Measurements from ENCODE around the gene FAM209A.
A peak's percentile ranks its signal among the peaks of the same experiment; 100 is the strongest.
"Not testable (repeated sequence)": the region's sequence is repeated elsewhere in the genome, so short reads cannot be mapped to it uniquely, and the experiment has no call there.

Gene FAM209A, protein sequence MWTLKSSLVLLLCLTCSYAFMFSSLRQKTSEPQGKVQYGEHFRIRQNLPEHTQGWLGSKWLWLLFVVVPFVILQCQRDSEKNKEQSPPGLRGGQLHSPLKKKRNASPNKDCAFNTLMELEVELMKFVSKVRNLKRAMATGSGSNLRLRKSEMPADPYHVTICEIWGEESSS

DNA sequence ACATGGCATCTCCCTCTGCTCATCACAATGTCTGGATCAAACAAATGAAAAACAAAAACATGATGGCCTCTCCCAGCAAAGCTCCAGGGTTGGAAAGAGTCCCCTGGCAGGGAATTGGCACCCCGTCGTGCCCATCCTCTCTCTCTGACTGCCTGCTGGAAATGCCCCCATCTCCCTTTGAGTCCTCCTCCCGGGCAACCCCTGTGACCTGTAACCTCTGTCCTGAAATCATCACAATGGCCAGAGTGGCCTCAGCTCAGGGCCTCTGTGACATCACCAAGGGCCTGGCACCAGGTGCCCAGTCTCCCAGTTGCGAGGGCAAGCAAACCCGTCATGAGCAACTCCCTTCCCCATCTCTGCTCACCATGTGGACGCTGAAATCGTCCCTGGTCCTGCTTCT lies at the start of gene FAM209A:
FAM209A (plus strand) TSS at position 301 of the 400 bp plus-strand sequence; CDS start at position 366, 65 bp downstream.
- DNase-seq (ENCODE audit: low spot score) = not testable (repeated sequence)

DNA sequence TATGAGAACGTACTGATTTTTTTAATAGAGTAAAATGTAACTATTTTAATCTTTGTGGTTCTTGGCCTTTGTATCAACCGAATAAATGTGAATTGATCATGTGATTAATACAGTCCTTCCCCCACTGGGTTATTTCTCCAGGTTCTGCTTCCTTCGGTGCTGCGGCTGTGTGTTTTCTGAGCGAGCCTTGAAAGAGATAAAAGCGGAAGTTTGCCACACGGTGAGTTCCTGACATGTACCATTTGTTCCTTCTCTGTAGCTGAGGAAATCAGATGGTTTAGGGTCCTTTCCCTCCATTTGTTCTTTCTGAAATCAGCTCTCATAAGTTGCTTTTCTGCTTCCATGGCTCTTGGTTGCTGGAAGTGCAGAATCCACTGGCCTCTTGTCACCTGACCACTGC lies 40.6 kb upstream of the FAM209A start:
- DNase-seq (ENCODE audit: low spot score) = peak; percentile 9

DNA sequence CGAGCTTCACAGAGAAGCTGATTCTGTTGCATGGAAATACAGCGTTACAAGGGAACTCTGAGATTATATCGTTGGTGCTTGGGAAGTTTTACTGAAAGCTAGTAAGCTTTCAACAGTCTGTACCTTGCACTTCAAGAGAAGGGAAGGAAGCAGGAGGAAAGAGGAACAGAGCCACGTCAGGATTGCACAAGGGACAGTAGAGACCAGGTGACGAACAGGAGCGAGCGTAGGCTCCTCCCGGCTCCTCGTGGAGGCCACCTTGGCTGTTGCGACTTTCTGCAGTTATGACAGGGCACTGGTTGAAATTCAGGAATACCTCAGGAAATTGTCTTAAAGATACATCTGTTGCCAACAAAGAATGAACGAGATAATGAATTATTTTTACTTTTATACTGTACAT lies 37.3 kb upstream of the FAM209A start:
- no peak for DNase-seq (ENCODE audit: low spot score)

DNA sequence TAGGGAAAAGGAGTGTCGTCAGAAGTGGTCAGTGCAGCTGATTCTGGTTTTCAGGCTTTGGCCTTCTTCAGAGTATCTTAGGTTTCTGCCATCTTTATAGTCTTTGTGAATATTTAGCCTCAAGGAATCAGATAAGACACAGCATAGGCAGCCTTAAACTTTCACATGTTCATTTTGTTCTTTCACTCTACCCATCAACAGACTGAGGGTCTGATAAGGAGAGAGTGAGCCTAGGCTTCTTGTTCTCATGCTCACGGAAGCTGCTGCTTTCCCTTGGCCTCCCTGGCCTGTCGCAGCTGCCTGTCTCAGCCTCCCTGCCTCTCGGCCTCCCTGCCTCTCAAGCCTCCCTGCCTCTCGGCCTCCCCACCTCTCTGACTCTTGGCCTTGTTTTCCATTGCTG lies 36.0 kb upstream of the FAM209A start:
- no peak for DNase-seq (ENCODE audit: low spot score)

DNA sequence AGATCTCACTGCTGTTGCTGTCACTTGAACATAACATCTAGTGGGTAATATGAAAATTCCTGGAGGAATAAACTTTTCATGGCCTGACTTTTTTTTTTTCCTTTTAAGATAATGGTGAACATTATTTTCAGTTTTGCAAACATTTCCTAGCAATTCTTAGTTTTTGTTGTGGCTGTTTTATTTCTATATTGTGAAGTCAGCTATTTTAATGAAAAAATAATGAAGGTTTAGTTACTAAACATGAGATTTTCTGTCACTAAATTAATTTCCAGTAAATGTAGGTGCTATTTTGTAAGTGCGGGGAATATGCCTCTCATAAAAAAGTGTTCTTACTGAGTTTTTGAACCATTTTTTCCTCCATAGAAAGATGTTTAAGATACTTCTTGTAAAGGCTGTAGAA lies 23.4 kb upstream of the FAM209A start:
- DNase-seq (ENCODE audit: low spot score) = no peak

DNA sequence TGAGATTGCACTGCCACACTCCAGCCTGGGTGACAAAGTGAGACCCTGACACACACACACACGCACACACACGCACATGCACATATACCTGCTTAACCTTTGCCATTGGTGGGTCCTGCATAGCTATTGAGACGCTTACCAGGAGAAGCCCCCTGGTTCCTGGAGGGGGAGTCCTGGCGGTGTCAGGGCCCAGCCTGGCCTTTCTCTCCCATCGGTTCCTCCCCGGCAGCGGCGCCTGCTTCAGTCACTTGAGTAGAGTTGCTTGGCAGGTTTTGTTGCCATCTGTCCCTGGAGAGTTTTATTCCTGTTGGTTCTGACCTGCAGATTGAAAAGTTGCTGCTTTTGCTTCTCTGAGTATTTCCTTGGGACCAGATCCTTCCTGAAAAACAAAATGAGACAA lies 20.6 kb upstream of the FAM209A start:
- no peak for DNase-seq (ENCODE audit: low spot score)

DNA sequence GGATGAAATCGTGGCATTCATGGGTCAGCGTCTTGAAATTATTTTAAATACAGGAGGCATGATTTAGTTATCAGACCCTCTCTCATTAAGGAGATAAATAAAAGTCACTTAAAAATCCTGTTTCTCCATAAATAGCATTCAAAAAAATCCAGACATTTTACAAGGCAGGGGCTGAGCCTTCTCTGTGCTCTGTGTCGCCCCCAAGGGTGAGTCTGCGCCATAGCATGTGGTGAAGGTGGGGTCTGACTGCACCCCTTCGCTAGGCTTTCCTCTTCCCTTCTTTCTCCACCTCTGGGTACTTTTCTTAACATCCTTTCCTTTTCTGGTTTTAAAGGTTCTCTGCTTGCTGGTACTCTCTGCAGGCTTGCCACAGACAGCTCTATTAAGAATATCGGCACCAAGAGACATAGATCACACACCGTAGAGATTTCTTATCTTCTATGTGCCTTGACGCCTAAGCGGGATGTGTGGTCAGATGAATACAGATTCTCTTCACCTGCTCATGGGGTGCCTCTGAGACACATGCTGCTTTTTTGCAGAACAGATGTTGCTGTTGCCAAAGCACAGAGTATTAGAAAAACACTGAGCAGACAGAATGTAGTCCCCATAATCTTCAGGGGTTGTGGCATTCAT lies 20.1 kb upstream of the FAM209A start:
- DNase-seq (ENCODE audit: low spot score) = peak; percentile 29

DNA sequence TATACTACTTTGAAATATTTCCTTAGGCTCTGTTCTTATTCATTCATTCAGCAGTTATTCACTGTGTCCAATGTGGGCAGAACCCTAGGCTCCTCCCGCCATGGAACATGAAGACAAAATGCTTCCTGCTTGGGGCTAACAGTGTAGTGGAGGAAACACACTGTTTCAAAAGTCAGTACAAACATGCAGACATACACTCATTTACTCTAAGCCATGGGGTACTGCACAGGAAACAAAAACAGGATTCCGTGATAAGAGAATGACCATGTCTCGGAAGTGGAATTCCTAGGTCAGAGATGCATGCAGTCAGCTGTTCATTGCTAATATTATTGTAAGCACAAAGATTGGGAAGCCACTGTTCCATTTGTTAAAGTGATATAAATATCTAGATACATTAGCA lies 18.4 kb upstream of the FAM209A start:
- DNase-seq (ENCODE audit: low spot score) = no peak

DNA sequence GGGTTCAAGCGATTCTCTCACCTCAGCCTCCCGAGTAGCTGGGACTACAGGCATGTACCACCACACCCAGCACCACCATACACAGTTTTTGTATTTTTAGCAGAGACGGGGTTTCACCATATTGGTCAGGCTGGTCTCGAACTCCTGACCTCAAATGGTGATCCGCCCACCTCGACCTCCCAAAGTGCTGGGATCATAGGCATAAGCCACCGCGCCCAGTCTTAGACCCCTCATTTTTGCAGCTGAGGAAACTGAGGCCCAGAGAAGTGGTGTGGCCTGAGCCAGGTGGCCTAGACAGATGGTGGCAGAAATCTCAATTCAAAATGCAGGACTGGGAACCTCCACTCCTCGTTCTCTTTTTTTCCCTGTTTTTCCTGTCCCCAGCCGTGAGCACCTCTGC lies 12.6 kb upstream of the FAM209A start:
- DNase-seq (ENCODE audit: low spot score) = no peak

DNA sequence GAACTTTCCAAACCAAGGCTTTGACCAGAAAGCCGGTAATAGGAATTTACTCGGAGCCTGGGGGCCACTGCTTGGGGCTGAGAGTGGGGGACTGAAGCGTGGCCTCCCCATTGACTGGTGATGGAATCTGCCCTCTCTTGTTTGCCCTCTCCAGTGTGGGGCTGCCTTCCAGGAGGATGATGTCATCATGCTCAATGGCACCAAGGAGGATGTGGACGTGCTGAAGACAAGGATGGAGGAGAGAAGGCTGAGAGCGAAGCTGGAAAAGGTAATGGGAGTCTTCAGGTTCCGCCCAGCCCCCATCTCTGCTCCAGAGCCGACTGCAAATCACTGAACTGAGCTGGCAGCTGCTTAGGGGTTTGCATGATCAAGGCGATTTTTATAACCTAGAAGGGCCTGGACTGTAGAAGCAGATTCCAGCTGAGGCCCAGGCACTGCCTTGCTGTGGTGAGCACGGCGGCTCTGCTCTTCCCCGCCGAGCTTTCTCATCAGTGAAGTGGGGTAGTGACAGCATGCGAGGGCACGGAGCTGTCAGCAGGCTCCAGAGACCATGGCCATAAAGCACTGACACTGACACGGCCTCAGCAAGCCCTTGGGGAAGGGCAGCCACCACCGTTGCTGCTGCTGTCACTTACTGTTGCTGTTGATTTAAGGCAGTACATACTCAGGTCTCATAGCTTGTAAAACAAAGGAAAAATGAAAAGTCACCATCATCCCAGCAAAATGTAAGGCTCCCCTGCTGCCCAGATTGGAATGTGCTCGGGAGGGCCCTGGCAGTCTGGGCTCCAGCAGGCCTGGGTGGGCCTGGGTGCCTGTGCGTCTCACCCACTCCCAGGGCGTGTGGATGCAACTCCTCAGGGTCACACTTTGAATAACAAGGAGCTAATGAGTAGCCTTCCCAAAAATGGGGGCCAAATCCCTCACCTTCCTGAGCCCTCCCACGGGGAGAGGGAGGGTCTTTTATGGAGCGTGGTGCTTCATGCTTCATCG lies 11.1 kb upstream of the FAM209A start:
- no peak for DNase-seq (ENCODE audit: low spot score)

DNA sequence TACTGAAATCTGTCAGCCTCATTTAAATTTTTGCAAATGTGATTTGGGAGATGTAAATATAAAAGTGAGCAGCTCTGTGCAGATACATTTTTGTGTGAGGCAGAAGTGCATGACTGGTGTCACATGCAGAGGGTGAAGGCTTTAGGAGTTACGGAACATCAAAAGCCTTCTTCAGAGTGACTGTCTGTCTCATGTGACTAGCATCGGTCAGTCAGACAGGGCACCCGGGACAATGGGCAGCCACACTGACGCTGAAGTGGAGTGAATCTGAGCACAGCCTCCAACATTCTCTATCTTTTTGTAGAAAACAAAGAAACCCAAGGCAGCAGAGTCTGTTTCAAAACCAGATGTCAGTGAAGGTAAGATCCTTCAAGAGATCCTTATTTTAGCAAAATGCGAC lies 7.9 kb upstream of the FAM209A start:
- DNase-seq (ENCODE audit: low spot score) = no peak

DNA sequence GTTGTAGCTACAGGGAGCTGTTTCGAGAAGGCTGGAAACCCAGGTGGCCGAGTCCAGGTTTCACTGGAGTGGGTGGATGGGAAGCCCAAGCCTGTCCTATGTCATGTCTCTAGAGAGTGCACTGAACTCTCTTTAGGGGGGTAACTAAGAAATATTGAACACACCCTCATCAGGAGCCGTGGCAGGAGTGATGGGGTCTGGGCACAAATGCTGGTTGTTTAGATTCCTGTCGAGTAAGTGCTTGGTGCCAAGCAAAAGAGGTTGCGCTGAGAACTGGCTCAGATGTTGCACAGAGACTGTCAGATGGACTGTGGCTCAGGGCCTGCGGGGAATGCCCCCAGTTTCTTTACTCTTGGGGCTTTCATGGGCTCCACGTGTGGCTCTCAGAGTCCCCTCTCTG lies 7.3 kb upstream of the FAM209A start:
- DNase-seq (ENCODE audit: low spot score) = no peak

DNA sequence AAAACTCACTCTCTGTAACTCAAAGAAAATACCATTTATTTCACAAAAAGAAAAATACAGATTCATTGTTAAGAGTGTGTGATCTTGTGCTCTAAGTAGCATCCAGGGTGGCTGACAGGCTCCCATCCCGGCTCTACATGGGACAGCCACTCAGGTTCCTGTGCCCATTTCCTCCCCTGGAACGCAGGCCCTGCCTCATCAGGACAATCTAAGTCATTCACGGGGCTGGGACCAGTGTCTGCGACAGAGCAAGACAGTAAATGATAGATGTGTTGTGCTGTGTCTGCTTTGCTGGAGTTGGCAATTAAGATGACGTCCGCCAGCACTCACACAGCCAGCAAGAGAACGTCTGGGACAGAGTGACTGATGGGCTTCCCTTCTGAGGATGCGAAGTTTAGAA lies 6.9 kb upstream of the FAM209A start:
- DNase-seq (ENCODE audit: low spot score) = no peak

DNA sequence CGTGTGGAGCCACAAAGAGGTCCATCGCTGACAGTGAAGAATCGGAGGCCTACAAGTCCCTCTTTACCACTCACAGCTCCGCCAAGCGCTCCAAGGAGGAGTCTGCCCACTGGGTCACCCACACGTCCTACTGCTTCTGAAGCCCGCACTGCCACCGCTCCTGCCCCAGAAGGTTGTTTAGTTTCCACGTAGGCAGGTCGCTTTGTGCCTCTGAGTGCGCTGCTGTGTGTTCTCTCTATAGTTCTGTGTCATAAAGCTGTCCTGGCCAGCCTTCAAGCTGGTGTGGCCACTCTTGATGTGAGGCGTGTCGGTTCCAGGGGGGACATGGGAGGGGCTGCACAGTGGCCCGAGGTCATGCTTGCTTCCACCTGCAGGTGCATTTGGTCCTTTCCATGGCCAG lies 6.4 kb upstream of the FAM209A start:
- DNase-seq (ENCODE audit: low spot score) = no peak

DNA sequence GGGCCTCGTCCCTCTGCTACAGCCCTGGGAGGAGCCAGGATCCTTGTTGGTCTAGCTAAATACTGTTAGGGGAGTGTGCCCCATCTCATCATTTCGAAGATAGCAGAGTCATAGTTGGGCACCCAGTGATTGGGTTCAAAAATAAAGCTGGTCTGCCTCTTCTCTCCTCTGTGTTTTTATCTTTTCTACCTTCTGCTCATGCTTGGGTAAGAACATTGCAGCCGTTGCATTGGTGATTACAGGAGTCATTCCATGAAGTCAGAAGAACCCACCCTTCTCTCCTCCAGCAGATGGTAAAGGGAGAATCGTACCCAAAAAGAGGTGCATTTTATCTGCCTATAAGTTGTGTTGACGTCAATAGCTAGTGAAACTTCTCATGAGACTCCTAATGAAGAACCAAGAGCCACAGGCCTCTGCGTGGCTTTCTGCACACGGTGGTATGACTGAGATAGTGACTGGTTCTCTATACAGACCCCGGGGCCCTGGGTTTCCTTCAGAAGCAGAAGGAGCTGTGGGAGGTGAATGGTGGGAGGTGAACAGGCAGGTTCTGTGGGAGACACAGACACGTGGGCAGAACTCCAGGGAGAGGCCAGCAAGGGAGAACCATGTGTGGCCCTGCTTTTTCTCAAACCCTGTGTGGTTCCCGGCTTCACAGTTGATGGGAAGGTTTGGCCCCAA lies 5.7 kb upstream of the FAM209A start:
- DNase-seq (ENCODE audit: low spot score) = no peak

DNA sequence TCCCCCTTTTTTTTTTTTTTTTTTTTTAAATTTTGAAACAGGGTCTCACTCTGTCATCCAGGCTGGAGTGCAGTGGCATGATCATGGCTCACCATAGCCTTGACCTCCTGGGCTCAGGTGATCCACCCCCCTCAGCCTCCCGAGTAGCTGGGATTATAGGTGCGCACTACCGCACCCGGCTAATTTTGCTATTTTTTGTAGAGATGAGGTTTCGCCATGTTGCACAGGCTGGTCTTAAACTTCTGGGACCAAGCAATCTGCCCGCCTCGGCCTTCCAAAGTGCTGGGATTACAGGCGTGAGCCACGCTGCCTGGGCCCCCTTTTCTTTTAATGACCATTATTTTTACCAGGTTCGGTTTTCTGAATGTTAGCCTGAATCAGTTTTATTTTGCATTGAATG lies 5.0 kb upstream of the FAM209A start:
- DNase-seq (ENCODE audit: low spot score) = no peak

DNA sequence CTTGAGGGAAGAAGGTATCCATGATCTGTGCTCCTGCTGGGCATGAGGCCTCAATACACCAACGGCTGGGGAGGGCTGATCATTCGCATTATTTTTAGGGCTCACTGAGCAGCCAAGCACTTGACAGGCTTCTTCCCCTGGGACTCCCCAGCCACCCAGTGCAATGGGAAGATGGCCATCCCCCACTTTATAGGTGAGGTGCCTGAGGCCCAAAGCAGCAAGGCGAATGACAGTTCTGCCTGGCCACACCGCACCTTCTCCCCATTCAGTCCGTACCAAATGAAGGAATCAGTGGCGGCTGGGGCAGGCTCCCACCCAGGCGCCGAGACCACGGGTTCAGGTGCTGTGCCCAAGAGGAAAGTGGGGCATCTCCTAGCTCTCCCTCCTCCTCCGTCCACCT lies 4.4 kb upstream of the FAM209A start:
- no peak for DNase-seq (ENCODE audit: low spot score)

DNA sequence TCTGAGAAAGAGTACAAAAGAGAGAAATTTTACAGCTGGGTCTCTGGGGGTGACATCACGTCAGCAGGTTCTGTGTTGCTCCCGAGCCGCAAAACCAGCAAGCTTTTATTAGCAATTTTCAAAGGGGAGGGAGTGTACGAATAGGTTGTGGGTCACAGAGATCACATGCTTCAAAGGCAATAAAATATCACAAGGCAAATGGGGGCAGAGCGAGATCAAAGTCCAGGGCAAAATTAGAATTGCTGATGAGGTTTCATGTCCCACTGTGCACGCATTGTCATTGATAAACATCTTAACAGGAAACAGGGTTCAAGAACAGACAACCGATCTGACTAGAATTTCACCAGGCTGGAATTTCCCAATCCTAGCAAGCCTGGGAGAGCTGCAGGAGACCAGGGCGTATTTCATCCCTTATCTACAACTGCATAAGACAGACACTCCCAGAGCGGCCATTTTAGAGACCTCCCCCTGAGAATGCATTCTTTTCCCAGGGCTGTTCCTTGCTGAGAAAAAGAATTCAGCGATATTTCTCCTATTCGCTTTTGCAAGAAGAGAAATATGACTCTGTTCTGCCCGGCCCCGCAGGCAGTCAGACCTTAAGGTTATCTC lies 3.7 kb upstream of the FAM209A start:
- not testable (repeated sequence) for DNase-seq (ENCODE audit: low spot score)

DNA sequence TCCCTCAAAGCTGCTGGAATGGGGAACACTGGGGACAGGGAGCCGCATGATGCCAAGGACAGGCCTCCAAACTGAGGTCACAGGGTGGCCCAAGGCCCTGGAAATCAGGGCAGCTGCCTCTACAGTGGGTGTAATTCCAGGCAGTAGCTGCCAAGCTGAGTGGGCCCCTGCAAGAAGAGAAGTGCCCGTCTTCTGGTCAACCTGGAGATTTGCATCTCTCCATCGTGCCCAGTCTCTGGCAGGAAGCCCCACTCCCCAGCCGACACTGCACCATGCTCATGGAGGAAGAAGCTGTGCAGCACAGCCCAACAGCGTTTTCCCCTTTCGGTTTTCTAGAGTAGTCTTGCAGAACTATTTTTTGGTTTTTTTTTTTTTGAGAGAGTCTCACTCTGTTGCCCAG lies 2.2 kb upstream of the FAM209A start:
- no peak for DNase-seq (ENCODE audit: low spot score)

DNA sequence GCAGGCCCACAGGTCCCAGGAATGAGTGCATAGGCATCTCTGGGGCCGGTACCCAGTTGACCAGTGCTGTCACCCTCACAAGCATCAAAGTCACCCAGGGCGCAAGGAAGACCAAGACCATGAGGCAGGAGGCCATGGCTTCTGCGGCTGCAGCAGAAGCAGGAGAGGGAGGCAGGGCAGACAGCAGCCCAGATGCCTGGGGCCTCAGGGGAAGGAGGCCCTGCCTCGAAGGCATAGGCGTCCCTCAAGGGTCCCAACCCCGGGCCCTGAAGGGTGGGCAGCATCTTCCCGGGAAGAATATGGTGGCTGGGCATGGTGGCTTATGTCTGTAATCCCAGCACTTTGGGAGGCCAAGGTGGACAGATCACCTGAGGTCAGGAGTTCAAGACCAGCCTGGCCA lies 3.0 kb downstream of the FAM209A start:
- DNase-seq (ENCODE audit: low spot score) = no peak

DNA sequence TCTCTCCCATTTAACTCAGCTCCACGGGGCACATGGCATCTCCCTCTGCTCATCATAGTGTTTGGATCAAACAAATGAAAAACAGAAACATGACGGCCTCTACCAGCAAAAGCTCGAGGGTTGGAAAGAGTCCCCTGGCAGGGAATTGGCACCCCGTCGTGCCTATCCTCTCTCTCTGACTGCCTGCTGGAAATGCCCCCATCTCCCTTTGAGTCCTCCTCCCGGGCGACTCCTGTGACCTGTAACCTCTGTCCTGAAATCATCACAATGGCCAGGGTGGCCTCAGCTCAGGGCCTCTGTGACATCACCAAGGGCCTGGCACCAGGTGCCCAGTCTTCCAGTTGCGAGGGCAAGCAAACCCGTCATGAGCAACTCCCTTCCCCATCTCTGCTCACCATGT lies 8.4 kb downstream of the FAM209A start, which contains the start of gene FAM209B:
FAM209B (plus strand) TSS at position 301 of the 400 bp plus-strand sequence; CDS start at position 397, 96 bp downstream.
- DNase-seq (ENCODE audit: low spot score) = not testable (repeated sequence)

DNA sequence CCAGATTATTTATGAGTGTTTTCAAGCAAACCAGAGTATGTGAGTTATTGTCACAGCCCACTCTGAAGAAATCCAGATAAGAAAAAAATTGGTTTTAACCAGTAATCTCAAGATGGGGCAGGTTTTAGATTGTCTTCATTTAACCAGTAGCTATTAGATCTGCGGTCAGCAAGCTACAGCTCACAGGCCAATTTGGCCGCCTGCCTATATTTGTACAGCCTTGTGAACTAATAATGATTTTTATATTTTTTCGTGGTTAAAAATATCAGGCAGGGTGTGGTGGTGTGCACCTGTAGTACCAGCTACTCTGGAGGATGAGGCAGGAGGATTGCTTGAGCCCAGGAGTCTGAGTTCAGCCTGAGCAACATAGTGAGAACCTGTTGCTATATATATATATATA lies 13.5 kb downstream of the FAM209A start:
- DNase-seq (ENCODE audit: low spot score) = no peak

Measured in germinal center (tissue), 1 donor.